Sciatic nerve (tissue), 2 donors: Measurements from ENCODE around the gene CPTP. TPM values are rescaled to one million over a fixed set of nuclear protein-coding genes. Genes with fewer than 3 reads are reported as not detected.

Experiments
- ATAC-seq: fragments of 200-7000 bp; cut with Tn5 transposase; one replicate; pipeline ENCODE4 v1.9.1; 2020; ENCODE audit warnings: mild to moderate bottlenecking, moderate library complexity
- DNase-seq: peaks from one replicate; pipeline ENCODE4 v3.0.0-alpha.2; 2020; ENCODE audit warnings: low spot score
- intact Hi-C: fragments of 100-400 bp; cut with DNase I; formaldehyde crosslinking; loops from one replicate; pipeline ENCODE4 v1.14.2; 2022
- microRNA-seq: library from miRNA; unstranded; fragments of <30 nt; microRNA quantifications from one replicate; pipeline ENCODE4 v1.2.0, GENCODE V29; 2020
- total RNA-seq: library from RNA; stranded (reverse); fragmentation: NEBNext Ultra II Directional; extraction: Animal tissue kit (Norgen Biotek cat#: 25700); gene quantifications from one replicate; pipeline ENCODE4 v1.2.1, GENCODE V29; 2021
- donor health status: DM: no; HTN: no; CAD: no.
- donor health status: DM: no; HTN: no; CAD: no.

CPTP gene
- total RNA-seq, 1 donor from 2014 or later, result 15.7 TPM

- peak; percentile 86 for DNase-seq
- intact Hi-C loops, result no loop called here
- ATAC-seq, result peak; percentile 44
Observed at GRCh38 chr1:1371746-1372711, 47.4 kb downstream of the CPTP start.

DNA sequence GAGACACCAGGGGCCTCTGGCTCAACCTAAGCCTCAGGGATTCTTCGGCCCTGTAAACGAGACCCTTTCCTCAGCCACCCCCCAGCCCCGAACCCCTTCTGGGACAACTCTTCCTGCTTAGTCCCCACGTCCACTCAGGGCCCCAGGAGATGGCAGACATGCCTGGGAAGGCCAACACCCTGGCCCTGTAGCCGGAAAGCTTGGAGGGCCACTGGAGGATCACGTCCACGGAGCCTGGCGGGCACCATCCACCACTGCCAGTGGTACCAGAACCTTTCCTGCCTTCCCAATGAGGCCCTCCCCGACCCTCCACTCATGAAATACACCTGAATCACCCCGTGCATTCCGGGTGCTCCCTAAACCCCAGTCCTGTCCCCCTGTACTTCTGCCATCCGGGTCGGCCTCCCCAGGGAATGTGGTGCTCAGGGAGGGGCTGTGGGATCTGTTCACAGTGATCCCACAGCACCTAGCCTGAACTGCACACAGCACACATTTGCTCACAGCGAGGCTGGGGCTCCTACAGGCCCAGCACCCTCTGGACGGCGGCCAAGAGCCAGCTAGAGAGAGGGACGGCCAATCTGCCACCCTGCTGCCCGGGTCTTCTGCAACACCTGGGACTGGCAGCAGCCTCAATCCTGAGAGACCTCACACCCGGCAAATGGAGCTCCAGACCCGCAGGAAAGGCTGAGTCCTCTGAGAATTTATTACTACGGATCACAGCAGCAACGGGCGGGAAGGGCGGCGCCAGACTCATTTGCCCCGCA lies 48.6 kb downstream of the CPTP start:
- no peak for ATAC-seq
- peak; percentile 61 for DNase-seq
- intact Hi-C loops, result no loop called here

GRCh38 chr1:1373815-1374588 lies 49.4 kb downstream of the CPTP start:
- ATAC-seq, result no peak
- intact Hi-C loops, result no loop called here
- peak; percentile 72 for DNase-seq

DNA sequence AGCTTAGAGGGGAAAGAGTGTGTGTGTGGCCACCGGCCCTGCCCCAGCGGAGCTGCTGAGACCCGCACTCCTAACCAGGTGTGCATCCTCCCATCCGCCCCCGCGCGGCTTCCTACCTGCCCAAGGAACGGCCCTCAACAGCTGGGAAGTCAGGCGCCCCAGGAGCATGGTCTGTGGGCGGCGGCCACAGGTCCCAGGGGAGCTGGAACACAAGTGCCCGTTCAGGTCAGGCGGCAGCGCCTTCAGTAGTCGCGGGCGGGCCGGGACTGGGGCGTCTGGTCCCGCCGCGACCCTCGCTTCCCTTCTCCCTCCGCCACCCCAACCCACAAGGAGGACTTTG lies 50.0 kb downstream of the CPTP start:
- intact Hi-C loops, result no loop called here
- DNase-seq (peak; percentile 75), ATAC-seq (no peak)

DNA sequence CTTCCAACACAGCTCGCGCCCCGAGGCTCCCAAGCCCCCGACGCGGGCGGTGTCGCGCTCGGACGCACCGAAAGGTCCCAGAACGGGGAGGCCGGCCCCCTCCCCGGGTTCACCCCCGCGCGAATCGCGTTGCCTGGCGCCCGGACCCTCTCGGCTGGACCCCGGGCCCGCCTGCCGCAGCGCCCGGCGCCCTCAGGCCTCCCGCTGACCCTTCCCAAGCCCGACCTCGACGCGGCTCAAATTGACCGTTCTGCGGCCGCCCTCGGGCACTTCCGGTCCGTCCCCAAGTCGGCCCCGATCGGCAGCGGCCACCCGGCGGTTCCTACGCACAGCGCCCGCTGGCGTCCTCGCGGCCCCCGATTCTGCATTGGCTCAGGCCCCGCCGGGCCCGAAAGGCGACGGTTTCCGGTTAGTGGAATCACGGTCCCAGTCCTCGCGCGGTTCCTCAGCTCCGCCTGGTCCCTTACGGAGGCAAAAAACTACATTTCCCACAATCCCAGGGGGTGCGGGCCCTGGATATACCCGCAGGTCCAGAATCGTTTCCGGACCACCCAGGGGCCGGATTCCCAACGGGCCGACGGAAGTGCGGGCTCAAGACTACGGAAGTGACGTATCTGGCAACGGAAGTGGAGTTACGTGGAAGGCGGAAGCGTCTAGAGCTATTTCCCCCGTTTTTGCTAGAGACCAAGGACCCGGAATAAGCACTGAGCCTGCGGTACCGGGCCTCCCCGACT lies 50.5 kb downstream of the CPTP start, which contains the start of gene AURKAIP1:
AURKAIP1 (minus strand) TSS at position 279 of the 734 bp plus-strand sequence. CDS start 451 bp downstream, outside the sequence.
- DNase-seq, result peak; percentile 99
- intact Hi-C loops, result no loop called here
- peak; percentile 96 for ATAC-seq

- DNase-seq, result no peak
- ATAC-seq, result no peak
- intact Hi-C loops, result no loop called here
Observed at GRCh38 chr1:1376551-1377226, 52.1 kb downstream of the CPTP start.

- DNase-seq (no peak), ATAC-seq (no peak)
- intact Hi-C loops, result no loop called here
Observed at GRCh38 chr1:1377540-1378205, 53.1 kb downstream of the CPTP start.

Small RNAs within 50 kb of the gene (microRNA-seq; reads per million reads assigned to microRNA genes)
- gene MIR6726, result not detected
- not detected for gene MIR6727
- gene MIR6808, result not detected

Other genes starting within 250 kb of the CPTP start
- 12.0 TPM for gene C1orf159, start 208.7 kb upstream of the CPTP start, total RNA-seq
- 0.71 TPM for gene TTLL10, start 150.9 kb upstream of the CPTP start, total RNA-seq
- gene TNFRSF18, start 118.2 kb upstream of the CPTP start, total RNA-seq, result 0.58 TPM
- gene TNFRSF4, start 110.6 kb upstream of the CPTP start, total RNA-seq, result 2.5 TPM
- gene SDF4, start 92.8 kb upstream of the CPTP start, total RNA-seq, result 94.9 TPM
- 10.9 TPM for gene B3GALT6, start 92.6 kb upstream of the CPTP start, total RNA-seq
- gene C1QTNF12, start 78.1 kb upstream of the CPTP start, total RNA-seq, result 3.5 TPM
- gene UBE2J2, start 50.9 kb upstream of the CPTP start, total RNA-seq, result 50.5 TPM
- gene SCNN1D, start 44.4 kb upstream of the CPTP start, total RNA-seq, result 12.5 TPM
- gene ACAP3, start 16.9 kb upstream of the CPTP start, total RNA-seq, result 74.7 TPM
- 11.3 TPM for gene PUSL1, start 16.2 kb upstream of the CPTP start, total RNA-seq
- gene INTS11, start 142 bp upstream of the CPTP start, total RNA-seq, result 111 TPM
- gene TAS1R3, start 6.5 kb downstream of the CPTP start, total RNA-seq, result 0.49 TPM
- gene DVL1, start 24.6 kb downstream of the CPTP start, total RNA-seq, result 91.4 TPM
- gene MXRA8, start 33.8 kb downstream of the CPTP start, total RNA-seq, result 262 TPM
- 58.9 TPM for gene AURKAIP1, start 50.4 kb downstream of the CPTP start, total RNA-seq
- gene CCNL2, start 74.5 kb downstream of the CPTP start, total RNA-seq, result 207 TPM
- gene MRPL20, start 82.5 kb downstream of the CPTP start, total RNA-seq, result 75.6 TPM
- gene ANKRD65, start 96.5 kb downstream of the CPTP start, total RNA-seq, result 11.2 TPM
- 175 TPM for gene VWA1, start 110.9 kb downstream of the CPTP start, total RNA-seq
- gene ATAD3C, start 124.9 kb downstream of the CPTP start, total RNA-seq, result 2.4 TPM
- gene ATAD3B, start 147.0 kb downstream of the CPTP start, total RNA-seq, result 28.6 TPM
- 19.4 TPM for gene ATAD3A, start 187.4 kb downstream of the CPTP start, total RNA-seq
- 7.1 TPM for gene TMEM240, start 215.8 kb downstream of the CPTP start, total RNA-seq